ENCODE measurements around the gene PARD6A. TPM values are rescaled to one million over a fixed set of nuclear protein-coding genes. Genes with fewer than 3 reads are reported as not detected.

PARD6A gene
- total RNA-seq, 1 experiment from 2014 or later = 10.8 TPM

DNA sequence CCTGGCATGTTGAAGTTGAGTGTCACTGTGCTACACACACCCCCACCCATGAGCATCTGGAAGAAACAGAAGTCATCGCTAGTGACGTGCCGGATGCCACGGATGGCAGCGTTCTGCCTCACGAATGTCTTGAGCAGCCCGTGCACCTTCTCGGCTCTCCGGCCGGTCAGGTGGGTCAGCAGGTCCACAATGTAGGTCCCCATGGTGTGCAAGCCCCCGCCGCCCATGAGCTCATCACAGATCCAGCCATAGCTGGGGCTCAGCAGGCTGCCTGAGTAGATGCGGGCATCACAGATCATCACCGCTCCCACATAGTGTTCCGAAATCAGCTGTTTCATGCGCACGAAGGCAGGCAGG, 14.8 kb downstream of the PARD6A start:
- Histone ChIP-seq H3T11ph (ENCODE audit: low read length) (no peak overlapping the region), H4K8ac (replicated peaks; ENCODE audit: insufficient read length, low read depth, low read length) (no peak overlapping the region), H3K23me2 (ENCODE audit: insufficient read length, low read depth, low read length, poor library complexity, severe bottlenecking) (no peaks in the 10 kb centered on the region), H2BK120ac (ENCODE audit: low read depth, low read length, poor library complexity, severe bottlenecking) (no peak overlapping the region), H2AK5ac (ENCODE audit: insufficient read length, low read length) (no peak overlapping the region), H3K23ac (ENCODE audit: insufficient read length, low read depth, low read length) (no peak overlapping the region), H3K4me1 (ENCODE audit: insufficient read depth, low read length) (no peaks in the 10 kb centered on the region), H2AFZ (ENCODE audit: low read length) (no peak overlapping the region), H4K5ac (ENCODE audit: insufficient read length, low read depth, low read length) (no peak overlapping the region), H3K4ac (ENCODE audit: low read depth, low read length) (no peak overlapping the region), H3K18ac (ENCODE audit: insufficient read length, low read depth, low read length) (no peak overlapping the region), H3K79me1 (ENCODE audit: insufficient read depth, low read depth, low read length, poor library complexity, severe bottlenecking) (no peaks in the 10 kb centered on the region), H3K56ac (ENCODE audit: insufficient read length, low read depth, low read length) (no peak overlapping the region), H3K9ac (ENCODE audit: extremely low read depth, insufficient read length, low read length) (no peak overlapping the region), H3K9me3 (ENCODE audit: control insufficient read depth, low read depth, low read length) (no peaks in the 10 kb centered on the region), H4K91ac (ENCODE audit: insufficient read length, low read depth, low read length) (no peak overlapping the region), H2BK12ac (ENCODE audit: insufficient read length, low read depth, low read length) (no peak overlapping the region), H2BK20ac (ENCODE audit: low read depth, low read length, poor library complexity, severe bottlenecking) (no peak overlapping the region), H3K14ac (ENCODE audit: insufficient read depth, low read length) (no peak overlapping the region), H2BK5ac (ENCODE audit: insufficient read length, low read length) (no peak overlapping the region), H3K79me2 (ENCODE audit: insufficient read depth, low read length) (no peaks in the 10 kb centered on the region), H3K27me3 (ENCODE audit: insufficient read depth, low read length) (no peaks in the 10 kb centered on the region), H2BK15ac (ENCODE audit: low read depth, low read length) (no peak overlapping the region), H3K4me2 (ENCODE audit: insufficient read depth, insufficient read length, low read length) (no peak overlapping the region), H4K20me1 (ENCODE audit: control insufficient read depth, insufficient read depth, insufficient read length) (peaks cover 3% of the 10 kb centered on the region), H3K27ac (ENCODE audit: insufficient read length, low read depth, low read length) (no peak overlapping the region)
- no peak for DNase-seq
- TF ChIP-seq, protein P1, sequence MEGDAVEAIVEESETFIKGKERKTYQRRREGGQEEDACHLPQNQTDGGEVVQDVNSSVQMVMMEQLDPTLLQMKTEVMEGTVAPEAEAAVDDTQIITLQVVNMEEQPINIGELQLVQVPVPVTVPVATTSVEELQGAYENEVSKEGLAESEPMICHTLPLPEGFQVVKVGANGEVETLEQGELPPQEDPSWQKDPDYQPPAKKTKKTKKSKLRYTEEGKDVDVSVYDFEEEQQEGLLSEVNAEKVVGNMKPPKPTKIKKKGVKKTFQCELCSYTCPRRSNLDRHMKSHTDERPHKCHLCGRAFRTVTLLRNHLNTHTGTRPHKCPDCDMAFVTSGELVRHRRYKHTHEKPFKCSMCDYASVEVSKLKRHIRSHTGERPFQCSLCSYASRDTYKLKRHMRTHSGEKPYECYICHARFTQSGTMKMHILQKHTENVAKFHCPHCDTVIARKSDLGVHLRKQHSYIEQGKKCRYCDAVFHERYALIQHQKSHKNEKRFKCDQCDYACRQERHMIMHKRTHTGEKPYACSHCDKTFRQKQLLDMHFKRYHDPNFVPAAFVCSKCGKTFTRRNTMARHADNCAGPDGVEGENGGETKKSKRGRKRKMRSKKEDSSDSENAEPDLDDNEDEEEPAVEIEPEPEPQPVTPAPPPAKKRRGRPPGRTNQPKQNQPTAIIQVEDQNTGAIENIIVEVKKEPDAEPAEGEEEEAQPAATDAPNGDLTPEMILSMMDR (conservative IDR thresholded peaks at IDR 0.05) = no peak
- no peaks in the 10 kb centered on the region for H3K27me3 Mint-ChIP-seq (ENCODE audit: low read depth)
- 0 out of 4 replicates have a peak, but pooled peaks cover 0 to 2% of the 10 kb centered on the region in 2 experiments for H3K4me1 Mint-ChIP-seq
- H3K27ac Mint-ChIP-seq = peak overlapping the region in 2 of 3 experiments; percentile 40 to 77; a peak in 1 of 7 replicates
- no peaks in the 10 kb centered on the region for H3K9me3 Mint-ChIP-seq
- H3K36me3 Mint-ChIP-seq (ENCODE audit: insufficient read depth in 1 of 3, low read depth in 3 of 3) = peaks cover 0 to 10% (median 4%) of the 10 kb centered on the region in 3 experiments; a peak in 4 of 7 replicates
- WGBS (ENCODE audit: extremely low coverage, insufficient read length, low lambda C conversion rate) = no CpG with 5 or more reads among the region's 17 CpGs
- H3K4me3 Mint-ChIP-seq = no peak overlapping the region
